ENCODE measurements around the gene SASH1.

GRCh38 chr6:148599967-148600426 lies 257.4 kb downstream of the SASH1 start:
- TF ChIP-seq CTCF (IDR thresholded peaks at IDR 0.05) (no peak), POLR2A (IDR thresholded peaks at IDR 0.05) (no peak)

All from esophagus squamous epithelium (tissue), 4 donors.